Measurements from ENCODE around the gene PKP4.

The PKP4 gene

DNA sequence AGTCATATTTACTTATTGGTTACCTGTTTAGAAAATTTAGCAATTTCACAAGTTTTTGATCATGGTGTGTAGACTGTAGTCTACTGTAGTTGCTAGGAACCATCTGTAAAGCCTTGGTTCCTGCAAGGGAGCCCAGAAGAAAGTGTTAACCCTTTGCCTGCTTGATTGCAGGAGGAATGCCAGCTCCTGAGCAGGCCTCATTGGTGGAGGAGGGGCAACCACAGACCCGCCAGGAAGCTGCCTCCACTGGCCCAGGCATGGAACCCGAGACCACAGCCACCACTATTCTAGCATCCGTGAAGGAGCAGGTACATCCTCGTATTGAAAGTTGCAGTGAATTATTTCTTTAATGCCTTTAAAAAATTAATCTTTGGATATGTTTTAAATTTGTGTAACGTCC lies 76.3 kb downstream of the PKP4 start:
- no peak for ATAC-seq (ENCODE audit: low read depth)
- DNase-seq (ENCODE audit: low spot score): no peak

DNA sequence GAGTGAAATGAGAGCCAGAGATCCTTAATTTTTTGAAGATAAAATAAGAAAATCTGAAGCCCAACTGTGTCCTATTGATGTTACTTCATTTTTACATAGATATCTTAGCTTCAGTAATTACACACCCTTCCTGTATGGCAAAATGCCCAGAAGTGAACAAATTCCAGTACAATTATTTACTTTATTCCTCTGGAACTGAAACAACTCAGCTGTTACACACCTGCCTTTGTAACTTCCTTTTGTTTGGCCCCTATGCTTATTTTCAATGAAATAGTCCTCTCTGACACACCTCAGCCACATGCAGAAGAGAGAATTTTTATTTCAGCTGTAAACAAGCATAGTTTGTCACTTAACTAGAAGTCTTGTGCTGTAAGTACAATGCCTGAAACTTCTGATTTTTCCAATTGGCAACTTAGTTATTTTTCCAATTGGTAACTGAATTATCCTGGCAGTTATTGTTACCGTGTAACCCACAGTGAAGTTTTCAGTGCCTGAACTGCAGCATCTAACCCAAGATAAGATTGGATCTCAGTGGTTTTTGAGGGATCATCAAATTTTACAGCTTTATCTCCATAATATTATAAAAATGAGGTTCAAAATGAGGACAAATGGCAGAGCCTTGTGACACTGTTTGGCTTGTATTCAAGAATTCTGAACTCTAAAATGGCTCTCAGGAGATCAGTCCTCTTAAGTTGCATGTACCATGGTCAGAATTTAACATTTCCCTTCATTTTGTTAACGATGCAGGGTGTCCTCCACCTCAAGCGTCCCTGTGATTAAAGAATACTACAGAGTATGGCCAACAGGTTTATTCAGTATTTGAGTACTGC lies 82.6 kb downstream of the PKP4 start:
- Histone ChIP-seq H3K4me3 (ENCODE audit: severe bottlenecking) (no peak overlapping the region), H3K4me1 (ENCODE audit: insufficient read depth, poor library complexity, severe bottlenecking) (peaks cover 14% of the 10 kb centered on the region)
- peak; percentile 94 for ATAC-seq (ENCODE audit: low read depth)

More for the DNA sequence above, 76.3 kb downstream of the PKP4 start:
- H3K9me3 ChIP-seq (ENCODE audit: severe bottlenecking): no peaks in the 10 kb centered on the region
- TF ChIP-seq, protein P1, sequence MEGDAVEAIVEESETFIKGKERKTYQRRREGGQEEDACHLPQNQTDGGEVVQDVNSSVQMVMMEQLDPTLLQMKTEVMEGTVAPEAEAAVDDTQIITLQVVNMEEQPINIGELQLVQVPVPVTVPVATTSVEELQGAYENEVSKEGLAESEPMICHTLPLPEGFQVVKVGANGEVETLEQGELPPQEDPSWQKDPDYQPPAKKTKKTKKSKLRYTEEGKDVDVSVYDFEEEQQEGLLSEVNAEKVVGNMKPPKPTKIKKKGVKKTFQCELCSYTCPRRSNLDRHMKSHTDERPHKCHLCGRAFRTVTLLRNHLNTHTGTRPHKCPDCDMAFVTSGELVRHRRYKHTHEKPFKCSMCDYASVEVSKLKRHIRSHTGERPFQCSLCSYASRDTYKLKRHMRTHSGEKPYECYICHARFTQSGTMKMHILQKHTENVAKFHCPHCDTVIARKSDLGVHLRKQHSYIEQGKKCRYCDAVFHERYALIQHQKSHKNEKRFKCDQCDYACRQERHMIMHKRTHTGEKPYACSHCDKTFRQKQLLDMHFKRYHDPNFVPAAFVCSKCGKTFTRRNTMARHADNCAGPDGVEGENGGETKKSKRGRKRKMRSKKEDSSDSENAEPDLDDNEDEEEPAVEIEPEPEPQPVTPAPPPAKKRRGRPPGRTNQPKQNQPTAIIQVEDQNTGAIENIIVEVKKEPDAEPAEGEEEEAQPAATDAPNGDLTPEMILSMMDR (IDR thresholded peaks at IDR 0.05; ENCODE audit: poor library complexity, severe bottlenecking): no peak
- H3K27me3 ChIP-seq (ENCODE audit: insufficient read depth, poor library complexity, severe bottlenecking): no peaks in the 10 kb centered on the region
- H3K4me1 ChIP-seq (ENCODE audit: insufficient read depth, poor library complexity, severe bottlenecking): no peaks in the 10 kb centered on the region
- H3K27ac ChIP-seq (ENCODE audit: poor library complexity, severe bottlenecking): no peak overlapping the region
- H3K36me3 ChIP-seq (ENCODE audit: low read depth): peaks cover 19% of the 10 kb centered on the region
- H3K4me3 ChIP-seq (ENCODE audit: severe bottlenecking): no peak overlapping the region

DNA sequence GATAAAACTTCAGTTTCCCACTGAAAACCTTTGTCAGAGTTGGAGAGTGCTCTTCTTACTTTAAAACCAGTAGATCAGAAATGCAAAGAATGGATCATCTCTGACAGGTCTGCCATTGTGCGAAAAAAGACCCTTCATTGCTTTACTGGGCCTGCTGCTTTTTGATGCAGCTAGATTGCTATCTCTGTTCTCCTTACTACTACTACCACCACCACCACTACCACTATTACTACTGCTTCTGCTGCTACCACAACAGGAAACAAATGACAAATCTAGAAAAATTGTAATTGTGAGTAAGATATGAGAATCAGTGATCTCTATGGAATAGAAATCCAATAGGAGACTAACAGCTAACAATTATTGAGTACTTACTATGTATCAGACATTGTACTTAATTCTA lies 85.8 kb downstream of the PKP4 start:
- no peak overlapping the region for H3K4me3 ChIP-seq (ENCODE audit: severe bottlenecking)
- H3K9me3 ChIP-seq (ENCODE audit: severe bottlenecking): no peaks in the 10 kb centered on the region
- TF ChIP-seq, protein P1 (IDR thresholded peaks at IDR 0.05; ENCODE audit: poor library complexity, severe bottlenecking): no peak
- no peak for DNase-seq (ENCODE audit: low spot score)
- peaks cover 14% of the 10 kb centered on the region for H3K4me1 ChIP-seq (ENCODE audit: insufficient read depth, poor library complexity, severe bottlenecking)
- ATAC-seq (ENCODE audit: low read depth): no peak
- H3K27me3 ChIP-seq (ENCODE audit: insufficient read depth, poor library complexity, severe bottlenecking): no peaks in the 10 kb centered on the region
- peaks cover 40% of the 10 kb centered on the region for H3K36me3 ChIP-seq (ENCODE audit: low read depth)
- no peak overlapping the region for H3K27ac ChIP-seq (ENCODE audit: poor library complexity, severe bottlenecking)

More for the DNA sequence above, 82.6 kb downstream of the PKP4 start:
- Histone ChIP-seq H3K9me3 (ENCODE audit: severe bottlenecking) (no peaks in the 10 kb centered on the region), H3K36me3 (ENCODE audit: low read depth) (peaks cover 28% of the 10 kb centered on the region), H3K27ac (ENCODE audit: poor library complexity, severe bottlenecking) (peak overlapping the region; percentile 79), H3K27me3 (ENCODE audit: insufficient read depth, poor library complexity, severe bottlenecking) (no peaks in the 10 kb centered on the region)
- TF ChIP-seq, protein P1 (IDR thresholded peaks at IDR 0.05; ENCODE audit: poor library complexity, severe bottlenecking): no peak
- DNase-seq (ENCODE audit: low spot score): no peak

DNA sequence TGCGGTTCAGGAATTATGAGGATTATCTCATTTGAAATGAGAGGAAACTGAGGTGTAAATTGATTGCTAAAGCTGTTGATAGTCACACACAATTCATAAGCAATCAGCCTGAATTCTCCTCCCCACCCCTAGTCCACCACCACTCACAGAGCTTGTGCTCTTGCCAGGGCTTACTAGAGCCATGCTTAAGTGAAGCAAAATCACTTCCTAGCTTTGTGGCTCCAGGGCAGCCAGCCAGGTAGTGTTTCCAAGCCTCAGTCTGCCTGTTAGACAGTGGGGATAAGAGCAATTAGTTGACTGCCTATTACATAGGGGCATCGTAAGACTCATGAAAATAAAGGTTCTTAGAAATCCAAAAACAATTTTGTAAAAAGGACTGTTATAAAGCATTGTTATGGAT lies 87.2 kb downstream of the PKP4 start:
- Histone ChIP-seq H3K4me3 (ENCODE audit: severe bottlenecking) (no peak overlapping the region), H3K27ac (ENCODE audit: poor library complexity, severe bottlenecking) (no peak overlapping the region), H3K36me3 (ENCODE audit: low read depth) (peaks cover 43% of the 10 kb centered on the region), H3K9me3 (ENCODE audit: severe bottlenecking) (no peaks in the 10 kb centered on the region), H3K27me3 (ENCODE audit: insufficient read depth, poor library complexity, severe bottlenecking) (no peaks in the 10 kb centered on the region), H3K4me1 (ENCODE audit: insufficient read depth, poor library complexity, severe bottlenecking) (peaks cover 10% of the 10 kb centered on the region)
- TF ChIP-seq, protein P1 (IDR thresholded peaks at IDR 0.05; ENCODE audit: poor library complexity, severe bottlenecking): no peak
- ATAC-seq (ENCODE audit: low read depth) (no peak), DNase-seq (ENCODE audit: low spot score) (no peak)

DNA sequence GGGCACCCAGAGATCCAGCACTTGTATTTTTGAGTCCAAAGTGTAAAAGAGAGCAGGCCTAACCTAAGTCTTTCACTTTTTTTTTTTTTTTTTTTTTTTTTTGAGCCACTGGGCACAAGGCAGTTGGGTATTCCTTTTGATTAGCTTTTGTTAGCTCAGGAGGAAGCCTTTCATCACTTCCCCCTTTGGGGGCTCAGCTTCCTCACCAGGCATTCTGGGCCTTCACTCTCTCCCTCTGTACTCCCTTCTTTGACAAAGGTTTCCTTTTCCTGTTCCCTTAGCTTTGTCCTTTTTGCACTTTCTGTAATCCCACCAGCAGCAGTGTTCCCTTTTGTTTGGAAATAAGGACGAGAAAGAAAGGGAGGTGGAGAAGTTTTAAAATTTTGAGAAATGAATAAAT lies 88.2 kb downstream of the PKP4 start:
- Histone ChIP-seq H3K27me3 (ENCODE audit: insufficient read depth, poor library complexity, severe bottlenecking) (no peaks in the 10 kb centered on the region), H3K36me3 (ENCODE audit: low read depth) (peaks cover 42% of the 10 kb centered on the region), H3K4me1 (ENCODE audit: insufficient read depth, poor library complexity, severe bottlenecking) (no peaks in the 10 kb centered on the region), H3K9me3 (ENCODE audit: severe bottlenecking) (no peaks in the 10 kb centered on the region), H3K27ac (ENCODE audit: poor library complexity, severe bottlenecking) (no peak overlapping the region), H3K4me3 (ENCODE audit: severe bottlenecking) (no peak overlapping the region)
- TF ChIP-seq, protein P1 (IDR thresholded peaks at IDR 0.05; ENCODE audit: poor library complexity, severe bottlenecking): no peak
- ATAC-seq (ENCODE audit: low read depth): no peak
- no peak for DNase-seq (ENCODE audit: low spot score)

Data from RWPE2 (cell line).